H1 (cell line): ENCODE results near the gene PLCB1. TPM values are rescaled to one million over a fixed set of nuclear protein-coding genes. Genes with fewer than 3 reads are reported as not detected.

ENCODE experiments used
- TBP ChIP-seq: IDR thresholded peaks from 2 replicates; pipeline ENCODE4 v1.6.1; 2011; ENCODE audit warnings: low read depth, low read length, improper control_type of control experiment
- YY1 ChIP-seq: IDR thresholded peaks from 2 replicates; pipeline ENCODE4 v1.6.1; 2011; ENCODE audit warnings: low read depth, mild to moderate bottlenecking, low read length
- polyA plus RNA-seq, 7 experiments: library from polyadenylated mRNA; depleted of rRNA in 3 of 7; stranded (reverse) in 5 of 7; unstranded in 2 of 7; fragments of >200 nt in 5 of 7; fragments of 200-250 nt in 2 of 7; gene quantifications; 1 replicate in 5 of 7; 2 replicates in 1 of 7; 4 replicates in 1 of 7; pipeline versions ENCODE4 v1.2.1 to v1.2.3, GENCODE V29; 2011 to 2013; ENCODE audit warnings: missing spikeins in 2 of 7, mixed read lengths in 2 of 7
- total RNA-seq: library from RNA; stranded (reverse); fragmentation: NEBNext Ultra II Directional; extraction: Animal tissue kit (Norgen Biotek cat#: 25700); gene quantifications from 2 replicates; pipeline ENCODE4 v1.2.1, GENCODE V29; 2021
- TF ChIP-seq, protein P1 (sequence below), 3 experiments: IDR thresholded peaks; 1 replicate in 2 of 3; 2 replicates in 1 of 3; pipeline versions ENCODE4 v1.5.1 to v1.6.1; 2011; ENCODE audit warnings: low read length in 3 of 3, mild to moderate bottlenecking in 3 of 3, inconsistent platforms in 2 of 3, low read depth in 1 of 3, moderate library complexity in 1 of 3; ENCODE audit not compliant: insufficient read depth in 1 of 3; ENCODE audit errors: control extremely low read depth in 1 of 3
- TF ChIP-seq, protein P2 (sequence below): IDR thresholded peaks from 2 replicates; pipeline ENCODE4 v1.6.1; 2012; ENCODE audit warnings: inconsistent platforms
- TF ChIP-seq, protein P3 (sequence below): IDR thresholded peaks from 2 replicates; pipeline ENCODE4 v1.6.1; 2011; ENCODE audit warnings: low read depth, mild to moderate bottlenecking, low read length; ENCODE audit not compliant: insufficient read depth

PLCB1 gene
- total and polyA plus RNA-seq, 2 of the 8 experiments (the other 6 are each of a cell fraction or from before 2014, with no cell fraction given): 2.6 to 9.1 TPM

DNA sequence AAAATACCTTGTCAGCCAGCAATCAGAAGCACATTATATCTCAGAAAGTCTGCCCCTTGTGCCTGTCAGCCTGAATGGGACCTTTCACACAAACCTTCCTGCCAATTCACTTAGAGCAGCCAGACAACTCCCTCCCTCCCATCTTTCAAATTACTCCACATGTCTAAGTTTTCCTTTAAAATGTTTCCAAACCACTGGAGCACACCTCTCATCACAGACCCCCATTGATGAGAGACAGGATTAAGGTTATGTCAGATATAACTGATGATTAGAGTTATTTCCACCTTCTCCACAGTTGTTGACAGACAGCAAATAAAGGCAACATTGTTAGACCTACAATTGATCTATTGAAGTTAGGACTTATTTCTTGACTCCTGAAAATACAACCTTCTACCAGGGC, 408.4 kb downstream of the PLCB1 start (continued):
- TF ChIP-seq, protein P1, sequence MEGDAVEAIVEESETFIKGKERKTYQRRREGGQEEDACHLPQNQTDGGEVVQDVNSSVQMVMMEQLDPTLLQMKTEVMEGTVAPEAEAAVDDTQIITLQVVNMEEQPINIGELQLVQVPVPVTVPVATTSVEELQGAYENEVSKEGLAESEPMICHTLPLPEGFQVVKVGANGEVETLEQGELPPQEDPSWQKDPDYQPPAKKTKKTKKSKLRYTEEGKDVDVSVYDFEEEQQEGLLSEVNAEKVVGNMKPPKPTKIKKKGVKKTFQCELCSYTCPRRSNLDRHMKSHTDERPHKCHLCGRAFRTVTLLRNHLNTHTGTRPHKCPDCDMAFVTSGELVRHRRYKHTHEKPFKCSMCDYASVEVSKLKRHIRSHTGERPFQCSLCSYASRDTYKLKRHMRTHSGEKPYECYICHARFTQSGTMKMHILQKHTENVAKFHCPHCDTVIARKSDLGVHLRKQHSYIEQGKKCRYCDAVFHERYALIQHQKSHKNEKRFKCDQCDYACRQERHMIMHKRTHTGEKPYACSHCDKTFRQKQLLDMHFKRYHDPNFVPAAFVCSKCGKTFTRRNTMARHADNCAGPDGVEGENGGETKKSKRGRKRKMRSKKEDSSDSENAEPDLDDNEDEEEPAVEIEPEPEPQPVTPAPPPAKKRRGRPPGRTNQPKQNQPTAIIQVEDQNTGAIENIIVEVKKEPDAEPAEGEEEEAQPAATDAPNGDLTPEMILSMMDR (IDR thresholded peaks at IDR 0.05; ENCODE audit: control extremely low read depth in 1 of 3, insufficient read depth in 1 of 3, low read depth in 1 of 3, low read length in 3 of 3): no peak
- TF ChIP-seq, protein P2, sequence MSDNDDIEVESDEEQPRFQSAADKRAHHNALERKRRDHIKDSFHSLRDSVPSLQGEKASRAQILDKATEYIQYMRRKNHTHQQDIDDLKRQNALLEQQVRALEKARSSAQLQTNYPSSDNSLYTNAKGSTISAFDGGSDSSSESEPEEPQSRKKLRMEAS: no peak
- TF ChIP-seq, protein P3, sequence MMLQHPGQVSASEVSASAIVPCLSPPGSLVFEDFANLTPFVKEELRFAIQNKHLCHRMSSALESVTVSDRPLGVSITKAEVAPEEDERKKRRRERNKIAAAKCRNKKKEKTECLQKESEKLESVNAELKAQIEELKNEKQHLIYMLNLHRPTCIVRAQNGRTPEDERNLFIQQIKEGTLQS: no peak
- TF ChIP-seq YY1 (no peak), TBP (no peak)
